B cell (primary cell): ENCODE results near the gene KAZN.

ENCODE experiments used
- EZH2 ChIP-seq: IDR thresholded peaks from 2 replicates; pipeline ENCODE4 v1.6.1; 2012; ENCODE audit warnings: borderline replicate concordance, low read depth, mild to moderate bottlenecking, moderate library complexity, low read length; ENCODE audit not compliant: insufficient read depth, poor library complexity, severe bottlenecking
- TF ChIP-seq, protein P1 (sequence below): fragments of 200-600 bp; IDR thresholded peaks from one replicate; pipeline ENCODE4 v1.8.0; 2022; ENCODE audit warnings: antibody characterized with exemption, mild to moderate bottlenecking

- TF ChIP-seq, protein P1, sequence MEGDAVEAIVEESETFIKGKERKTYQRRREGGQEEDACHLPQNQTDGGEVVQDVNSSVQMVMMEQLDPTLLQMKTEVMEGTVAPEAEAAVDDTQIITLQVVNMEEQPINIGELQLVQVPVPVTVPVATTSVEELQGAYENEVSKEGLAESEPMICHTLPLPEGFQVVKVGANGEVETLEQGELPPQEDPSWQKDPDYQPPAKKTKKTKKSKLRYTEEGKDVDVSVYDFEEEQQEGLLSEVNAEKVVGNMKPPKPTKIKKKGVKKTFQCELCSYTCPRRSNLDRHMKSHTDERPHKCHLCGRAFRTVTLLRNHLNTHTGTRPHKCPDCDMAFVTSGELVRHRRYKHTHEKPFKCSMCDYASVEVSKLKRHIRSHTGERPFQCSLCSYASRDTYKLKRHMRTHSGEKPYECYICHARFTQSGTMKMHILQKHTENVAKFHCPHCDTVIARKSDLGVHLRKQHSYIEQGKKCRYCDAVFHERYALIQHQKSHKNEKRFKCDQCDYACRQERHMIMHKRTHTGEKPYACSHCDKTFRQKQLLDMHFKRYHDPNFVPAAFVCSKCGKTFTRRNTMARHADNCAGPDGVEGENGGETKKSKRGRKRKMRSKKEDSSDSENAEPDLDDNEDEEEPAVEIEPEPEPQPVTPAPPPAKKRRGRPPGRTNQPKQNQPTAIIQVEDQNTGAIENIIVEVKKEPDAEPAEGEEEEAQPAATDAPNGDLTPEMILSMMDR = no peak
- TF ChIP-seq EZH2 = no peak
These were observed 541.3 kb downstream of the KAZN start for GRCh38 chr1:15139654-15140350.
